ENCODE measurements around the gene TRPM8. TPM values are rescaled to one million over a fixed set of nuclear protein-coding genes. Genes with fewer than 3 reads are reported as not detected.
"Not testable (repeated sequence)": the region's sequence is repeated elsewhere in the genome, so short reads cannot be mapped to it uniquely, and the experiment has no call there.

The TRPM8 gene
- total RNA-seq, 6 experiments from 2014 or later = 23.9 to 99.5 (median 48.6) TPM

GRCh38 chr2:233892793-233893192 is 24.4 kb upstream of the TRPM8 start:
- no peaks in the 10 kb centered on the region for H3K27me3 ChIP-seq
- DNase-seq = no peak
- 55% methylated on average over 2 of the region's 2 CpGs for whole genome bisulfite sequencing (ENCODE audit: insufficient coverage, low coverage, low lambda C conversion rate, missing lambda C conversion rate)
- H3K36me3 ChIP-seq = no peaks in the 10 kb centered on the region
- no peak for ATAC-seq
- no peak for TF ChIP-seq POLR2A (IDR thresholded peaks at IDR 0.05)
- no peak for TF ChIP-seq CTCF (IDR thresholded peaks at IDR 0.05)
- H3K4me1 ChIP-seq = no peaks in the 10 kb centered on the region
- H3K9me3 ChIP-seq = no peaks in the 10 kb centered on the region
- no peak overlapping the region for H3K4me3 ChIP-seq
- no peak overlapping the region for H3K27ac ChIP-seq
- intact Hi-C loops (cut with DNase I) = no loop called here

- H3K36me3 ChIP-seq; H3K4me1 ChIP-seq; intact Hi-C loops (cut with DNase I); DNase-seq; H3K9me3 ChIP-seq; H3K27ac ChIP-seq; ATAC-seq; H3K4me3 ChIP-seq; H3K27me3 ChIP-seq: not testable (repeated sequence)
- 75% methylated on average over 2 of the region's 2 CpGs for WGBS (ENCODE audit: insufficient coverage, low coverage, low lambda C conversion rate, missing lambda C conversion rate)
These were observed 20.9 kb upstream of the TRPM8 start for GRCh38 chr2:233896253-233896652.

- intact Hi-C loops (cut with DNase I) = no loop called here
- Histone ChIP-seq H3K4me1 (no peaks in the 10 kb centered on the region), H3K27me3 (no peaks in the 10 kb centered on the region), H3K4me3 (no peak overlapping the region), H3K9me3 (no peaks in the 10 kb centered on the region), H3K27ac (no peak overlapping the region), H3K36me3 (no peaks in the 10 kb centered on the region)
- DNase-seq (no peak), ATAC-seq (no peak)
- TF ChIP-seq CTCF (IDR thresholded peaks at IDR 0.05) = no peak
- TF ChIP-seq POLR2A (IDR thresholded peaks at IDR 0.05) = no peak
- WGBS (ENCODE audit: insufficient coverage, low coverage, low lambda C conversion rate, missing lambda C conversion rate) = 58% methylated on average over 3 of the region's 4 CpGs
These were observed 15.8 kb upstream of the TRPM8 start for GRCh38 chr2:233901367-233901766.

GRCh38 chr2:233901884-233902283 is 15.3 kb upstream of the TRPM8 start:
- TF ChIP-seq POLR2A (IDR thresholded peaks at IDR 0.05) (no peak), CTCF (IDR thresholded peaks at IDR 0.05) (no peak)
- Histone ChIP-seq H3K27me3 (no peaks in the 10 kb centered on the region), H3K4me3 (no peak overlapping the region), H3K9me3 (no peaks in the 10 kb centered on the region), H3K27ac (no peak overlapping the region), H3K4me1 (no peaks in the 10 kb centered on the region), H3K36me3 (no peaks in the 10 kb centered on the region)
- intact Hi-C loops (cut with DNase I) = no loop called here
- DNase-seq = no peak
- no peak for ATAC-seq
- WGBS (ENCODE audit: insufficient coverage, low coverage, low lambda C conversion rate, missing lambda C conversion rate) = 85% methylated on average over 4 of the region's 4 CpGs

- Histone ChIP-seq H3K9me3 (no peaks in the 10 kb centered on the region), H3K4me3 (no peak overlapping the region), H3K27me3 (no peaks in the 10 kb centered on the region), H3K4me1 (no peaks in the 10 kb centered on the region), H3K36me3 (no peaks in the 10 kb centered on the region), H3K27ac (no peak overlapping the region)
- ATAC-seq (no peak), DNase-seq (no peak)
- no peak for TF ChIP-seq CTCF (IDR thresholded peaks at IDR 0.05)
- TF ChIP-seq POLR2A (IDR thresholded peaks at IDR 0.05) = no peak
- WGBS (ENCODE audit: insufficient coverage, low coverage, low lambda C conversion rate, missing lambda C conversion rate) = 57% methylated on average over 4 of the region's 4 CpGs
- intact Hi-C loops (cut with DNase I) = no loop called here
These were observed 11.2 kb upstream of the TRPM8 start for GRCh38 chr2:233905945-233906344.

Data from right lobe of liver (tissue), 6 donors.